Smooth muscle cell (in vitro differentiated cells): Measurements from ENCODE around the gene DGUOK. TPM values are rescaled to one million over a fixed set of nuclear protein-coding genes. Genes with fewer than 3 reads are reported as not detected.

Source experiments
- polyA plus RNA-seq: library from polyadenylated mRNA; unstranded; fragments of >200 nt; fragmentation: Nextera tagmentation; extraction: Ambion mirVana; gene quantifications from 2 replicates; pipeline ENCODE4 v1.2.1, GENCODE V29; 2016
- small RNA-seq: library from RNA; depleted of rRNA; stranded (forward); fragments of <200 nt; gene quantifications from one replicate; pipeline ENCODE3, GENCODE V24; 2014
- total RNA-seq: library from RNA; depleted of rRNA; stranded (reverse); fragments of >200 nt; gene quantifications from 2 replicates; pipeline ENCODE4 v1.2.3, GENCODE V29; 2014

The DGUOK gene
- total and polyA plus RNA-seq, 2 experiments from 2014 or later, result 112 to 154 TPM

Small RNA genes lying within 50 kb of the gene (small RNA-seq; reads per million reads assigned to genes)
- gene AC110801.1 (not detected), gene RNA5SP97 (not detected)

Other genes with a start within 250 kb of the DGUOK start
- gene TPRKB, start 189.5 kb upstream of the DGUOK start, total RNA-seq, result 62.3 and 70.0 TPM in 2 replicates
- 48.9 and 53.1 TPM in 2 replicates for gene TPRKB, start 189.5 kb upstream of the DGUOK start, polyA plus RNA-seq
- 70.3 and 75.2 TPM in 2 replicates for gene DUSP11, start 146.8 kb upstream of the DGUOK start, total RNA-seq
- gene DUSP11, start 146.8 kb upstream of the DGUOK start, polyA plus RNA-seq, result 43.7 and 56.6 TPM in 2 replicates
- not detected in 2 replicates for gene C2orf78, start 142.7 kb upstream of the DGUOK start, total RNA-seq
- not detected in 2 replicates for gene C2orf78, start 142.7 kb upstream of the DGUOK start, polyA plus RNA-seq
- 36.3 and 61.1 TPM in 2 replicates for gene STAMBP, start 97.9 kb upstream of the DGUOK start, total RNA-seq
- gene STAMBP, start 97.9 kb upstream of the DGUOK start, polyA plus RNA-seq, result 48.5 and 53.0 TPM in 2 replicates
- gene ACTG2, start 33.9 kb upstream of the DGUOK start, total RNA-seq, result 201 and 323 TPM in 2 replicates
- 796 and 874 TPM in 2 replicates for gene ACTG2, start 33.9 kb upstream of the DGUOK start, polyA plus RNA-seq
- gene TET3, start 58.0 kb downstream of the DGUOK start, total RNA-seq, result 10.4 and 12.7 TPM in 2 replicates
- 3.2 TPM in 2 replicates for gene TET3, start 58.0 kb downstream of the DGUOK start, polyA plus RNA-seq
- gene BOLA3, start 221.0 kb downstream of the DGUOK start, total RNA-seq, result 87.5 and 99.7 TPM in 2 replicates
- 93.8 and 100 TPM in 2 replicates for gene BOLA3, start 221.0 kb downstream of the DGUOK start, polyA plus RNA-seq